Neural progenitor cell (in vitro differentiated cells): ENCODE measurements around the gene SCGB2A2. TPM values are rescaled to one million over a fixed set of nuclear protein-coding genes. Genes with fewer than 3 reads are reported as not detected.

Source experiments
- DNase-seq: peaks from one replicate; pipeline ENCODE4 v3.0.0-alpha.2; 2016; ENCODE audit warnings: low spot score
- H2AFZ ChIP-seq: fragments of 200-600 bp; sonication (generic); replicated peaks from 2 replicates; pipeline ENCODE4 v1.6.1; 2016; ENCODE audit warnings: antibody characterized with exemption
- H3F3A ChIP-seq: fragments of 200-600 bp; sonication (generic); 2 replicates; pipeline ENCODE4 v1.6.1; 2016; ENCODE audit warnings: antibody characterized with exemption, low read depth
- H3K27ac ChIP-seq: fragments of 200-600 bp; sonication (generic); 2 replicates; pipeline ENCODE4 v1.5.1; 2016; ENCODE audit warnings: mild to moderate bottlenecking
- H3K27me3 ChIP-seq: fragments of 200-600 bp; sonication (generic); 2 replicates; pipeline ENCODE4 v1.6.1; 2016; ENCODE audit warnings: mild to moderate bottlenecking, moderate library complexity
- H3K36me3 ChIP-seq: fragments of 200-600 bp; sonication (generic); 2 replicates; pipeline ENCODE4 v1.5.1; 2016
- H3K4me1 ChIP-seq: fragments of 200-600 bp; sonication (generic); 2 replicates; pipeline ENCODE4 v1.6.1; 2016; ENCODE audit warnings: mixed run types
- H3K4me2 ChIP-seq: fragments of 200-600 bp; sonication (generic); 2 replicates; pipeline ENCODE4 v1.6.1; 2016
- H3K4me3 ChIP-seq: fragments of 200-600 bp; sonication (generic); 2 replicates; pipeline ENCODE4 v1.5.1; 2016
- H3K79me2 ChIP-seq: fragments of 200-600 bp; sonication (generic); 2 replicates; pipeline ENCODE4 v1.6.1; 2016; ENCODE audit warnings: low read depth
- H3K9ac ChIP-seq: fragments of 200-600 bp; sonication (generic); 2 replicates; pipeline ENCODE4 v1.6.1; 2016
- H3K9me3 ChIP-seq: fragments of 200-600 bp; sonication (generic); 2 replicates; pipeline ENCODE4 v1.5.1; 2016; ENCODE audit warnings: low read depth
- H4K20me1 ChIP-seq: fragments of 200-600 bp; sonication (generic); 2 replicates; pipeline ENCODE4 v1.6.1; 2016; ENCODE audit warnings: low read depth
- H3K27ac Mint-ChIP-seq: 3 replicates; pipeline ENCODE4 v1.8.0; 2021; ENCODE audit warnings: mixed read lengths
- H3K27me3 Mint-ChIP-seq: 2 replicates; pipeline ENCODE4 v1.8.0; 2022; ENCODE audit warnings: low read depth, mild to moderate bottlenecking, inconsistent platforms, moderate library complexity, mixed read lengths; ENCODE audit not compliant: insufficient read depth
- H3K36me3 Mint-ChIP-seq: 3 replicates; pipeline ENCODE4 v1.8.0; 2021; ENCODE audit warnings: mixed read lengths
- H3K4me1 Mint-ChIP-seq: 3 replicates; pipeline ENCODE4 v1.8.0; 2021; ENCODE audit warnings: mixed read lengths
- H3K4me3 Mint-ChIP-seq: 3 replicates; pipeline ENCODE4 v1.8.0; 2021; ENCODE audit warnings: mild to moderate bottlenecking, moderate library complexity, mixed read lengths
- H3K9me3 Mint-ChIP-seq: 3 replicates; pipeline ENCODE4 v1.8.0; 2020; ENCODE audit warnings: mixed read lengths
- EZH2 ChIP-seq: fragments of 200-600 bp; sonication (generic); IDR thresholded peaks from 2 replicates; pipeline ENCODE4 v1.6.1; 2017; ENCODE audit warnings: antibody characterized with exemption, mild to moderate bottlenecking, moderate library complexity
- EZH2phosphoT487 ChIP-seq: fragments of 200-600 bp; sonication (generic); IDR thresholded peaks from 2 replicates; pipeline ENCODE4 v1.6.1; 2017; ENCODE audit warnings: antibody characterized with exemption
- total RNA-seq: library from RNA; depleted of rRNA; stranded (reverse); fragments of >200 nt; gene quantifications from 2 replicates; pipeline ENCODE4 v1.2.3, GENCODE V29; 2015; ENCODE audit warnings: low replicate concordance
- TF ChIP-seq, protein P1 (sequence below): fragments of 200-600 bp; sonication (generic); IDR thresholded peaks from 2 replicates; pipeline ENCODE4 v1.5.1; 2017; ENCODE audit warnings: antibody characterized with exemption, mild to moderate bottlenecking

SCGB2A2 gene
- total RNA-seq, 1 donor from 2014 or later, result not detected

DNA sequence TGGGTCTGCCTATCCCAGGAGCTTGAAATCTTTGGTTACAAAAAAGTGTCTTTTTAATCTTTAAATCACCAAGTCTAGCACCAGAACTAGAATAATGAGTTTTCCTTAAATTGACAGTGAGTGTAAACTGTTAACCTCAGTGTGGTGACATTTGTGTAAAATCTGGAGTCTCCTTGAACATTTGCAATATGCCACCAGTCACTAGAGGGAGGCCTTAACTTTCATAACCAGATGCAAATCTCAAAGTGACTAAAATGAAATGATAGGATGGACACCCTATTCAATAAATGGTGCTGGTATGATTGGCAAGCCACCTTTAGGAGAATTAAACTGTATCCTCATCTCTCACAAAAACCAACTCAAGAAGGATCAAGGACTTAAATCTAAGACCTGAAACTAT, 36.2 kb upstream of the SCGB2A2 start:
- Mint-ChIP-seq H3K36me3 (no peaks in the 10 kb centered on the region), H3K27ac (no peak overlapping the region), H3K9me3 (no peaks in the 10 kb centered on the region), H3K4me1 (no peaks in the 10 kb centered on the region), H3K27me3 (peaks cover 8% of the 10 kb centered on the region), H3K4me3 (no peak overlapping the region)
- no peak for DNase-seq
- Histone ChIP-seq H3K4me2 (no peak overlapping the region), H2AFZ (no peak overlapping the region), H3K27ac (no peak overlapping the region), H3K27me3 (no peaks in the 10 kb centered on the region), H3K79me2 (no peaks in the 10 kb centered on the region), H3K4me3 (no peak overlapping the region), H3K4me1 (no peaks in the 10 kb centered on the region), H3K36me3 (no peaks in the 10 kb centered on the region), H4K20me1 (no peaks in the 10 kb centered on the region), H3K9ac (no peak overlapping the region), H3F3A (no peaks in the 10 kb centered on the region), H3K9me3 (no peaks in the 10 kb centered on the region)
- TF ChIP-seq, protein P1, sequence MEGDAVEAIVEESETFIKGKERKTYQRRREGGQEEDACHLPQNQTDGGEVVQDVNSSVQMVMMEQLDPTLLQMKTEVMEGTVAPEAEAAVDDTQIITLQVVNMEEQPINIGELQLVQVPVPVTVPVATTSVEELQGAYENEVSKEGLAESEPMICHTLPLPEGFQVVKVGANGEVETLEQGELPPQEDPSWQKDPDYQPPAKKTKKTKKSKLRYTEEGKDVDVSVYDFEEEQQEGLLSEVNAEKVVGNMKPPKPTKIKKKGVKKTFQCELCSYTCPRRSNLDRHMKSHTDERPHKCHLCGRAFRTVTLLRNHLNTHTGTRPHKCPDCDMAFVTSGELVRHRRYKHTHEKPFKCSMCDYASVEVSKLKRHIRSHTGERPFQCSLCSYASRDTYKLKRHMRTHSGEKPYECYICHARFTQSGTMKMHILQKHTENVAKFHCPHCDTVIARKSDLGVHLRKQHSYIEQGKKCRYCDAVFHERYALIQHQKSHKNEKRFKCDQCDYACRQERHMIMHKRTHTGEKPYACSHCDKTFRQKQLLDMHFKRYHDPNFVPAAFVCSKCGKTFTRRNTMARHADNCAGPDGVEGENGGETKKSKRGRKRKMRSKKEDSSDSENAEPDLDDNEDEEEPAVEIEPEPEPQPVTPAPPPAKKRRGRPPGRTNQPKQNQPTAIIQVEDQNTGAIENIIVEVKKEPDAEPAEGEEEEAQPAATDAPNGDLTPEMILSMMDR, result no peak
- TF ChIP-seq EZH2, result no peak
- TF ChIP-seq EZH2phosphoT487, result no peak

- Histone ChIP-seq H3F3A (no peaks in the 10 kb centered on the region), H3K9me3 (no peaks in the 10 kb centered on the region), H3K4me2 (no peak overlapping the region), H4K20me1 (no peaks in the 10 kb centered on the region), H3K4me3 (no peak overlapping the region), H3K9ac (no peak overlapping the region), H3K27ac (no peak overlapping the region), H2AFZ (no peak overlapping the region), H3K79me2 (no peaks in the 10 kb centered on the region), H3K36me3 (no peaks in the 10 kb centered on the region), H3K27me3 (no peaks in the 10 kb centered on the region), H3K4me1 (no peaks in the 10 kb centered on the region)
- TF ChIP-seq, protein P1, result no peak
- TF ChIP-seq EZH2, result no peak
- TF ChIP-seq EZH2phosphoT487, result no peak
- Mint-ChIP-seq H3K9me3 (no peaks in the 10 kb centered on the region), H3K4me3 (no peak overlapping the region), H3K27me3 (peaks cover 9% of the 10 kb centered on the region), H3K4me1 (no peaks in the 10 kb centered on the region), H3K27ac (no peak overlapping the region), H3K36me3 (no peaks in the 10 kb centered on the region)
- no peak for DNase-seq
Observed at GRCh38 chr11:62236187-62236586, 33.8 kb upstream of the SCGB2A2 start.

DNA sequence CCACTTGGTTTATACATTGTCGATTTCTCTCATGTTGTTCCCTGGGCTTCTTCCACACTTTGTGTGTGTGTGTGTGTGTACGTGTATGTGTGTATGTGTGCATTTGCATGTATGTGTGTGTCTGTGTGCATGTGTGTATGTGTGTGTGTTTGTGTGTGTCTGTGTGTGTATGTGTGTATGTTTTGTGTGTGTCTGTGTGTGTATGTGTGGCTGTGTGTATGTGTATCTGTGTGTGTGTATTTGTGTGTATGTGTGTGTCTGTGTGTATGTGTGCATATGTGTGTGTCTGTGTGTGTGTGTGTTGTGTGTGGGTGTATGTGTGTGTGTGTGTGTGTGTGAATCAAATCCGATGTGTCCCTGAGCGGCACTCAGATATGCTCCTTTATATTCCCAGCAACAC, 32.5 kb upstream of the SCGB2A2 start:
- no peak for DNase-seq
- H2AFZ ChIP-seq, result no peak overlapping the region
- TF ChIP-seq EZH2phosphoT487 (no peak), EZH2 (no peak)
- TF ChIP-seq, protein P1, result no peak
- H3K36me3 ChIP-seq, result no peaks in the 10 kb centered on the region
- H3K27ac Mint-ChIP-seq, result no peak overlapping the region
- H3K4me1 ChIP-seq, result no peaks in the 10 kb centered on the region
- no peak overlapping the region for H3K9ac ChIP-seq
- H3K4me2 ChIP-seq, result no peak overlapping the region
- H3K9me3 Mint-ChIP-seq, result no peaks in the 10 kb centered on the region
- peaks cover 2% of the 10 kb centered on the region for H3K4me1 Mint-ChIP-seq
- H3K4me3 ChIP-seq, result no peak overlapping the region
- no peaks in the 10 kb centered on the region for H3F3A ChIP-seq
- H3K9me3 ChIP-seq, result no peaks in the 10 kb centered on the region
- H3K36me3 Mint-ChIP-seq, result no peaks in the 10 kb centered on the region
- H3K27me3 ChIP-seq, result no peaks in the 10 kb centered on the region
- H3K4me3 Mint-ChIP-seq, result no peak overlapping the region
- no peak overlapping the region for H3K27ac ChIP-seq
- no peaks in the 10 kb centered on the region for H4K20me1 ChIP-seq
- H3K79me2 ChIP-seq, result no peaks in the 10 kb centered on the region
- peaks cover 7% of the 10 kb centered on the region for H3K27me3 Mint-ChIP-seq
